HG03066 (cell line): Measurements from ENCODE around the gene ADAMTSL5.

Source experiments
- ATAC-seq: cut with Tn5 transposase; IDR thresholded peaks from one replicate; pipeline ENCODE4 v1.9.1; 2021; ENCODE audit warnings: low read depth; ENCODE audit not compliant: unreplicated experiment

Gene ADAMTSL5

GRCh38 chr19:1468274-1468820 is 44.5 kb downstream of the ADAMTSL5 start:
- no peak for ATAC-seq

DNA sequence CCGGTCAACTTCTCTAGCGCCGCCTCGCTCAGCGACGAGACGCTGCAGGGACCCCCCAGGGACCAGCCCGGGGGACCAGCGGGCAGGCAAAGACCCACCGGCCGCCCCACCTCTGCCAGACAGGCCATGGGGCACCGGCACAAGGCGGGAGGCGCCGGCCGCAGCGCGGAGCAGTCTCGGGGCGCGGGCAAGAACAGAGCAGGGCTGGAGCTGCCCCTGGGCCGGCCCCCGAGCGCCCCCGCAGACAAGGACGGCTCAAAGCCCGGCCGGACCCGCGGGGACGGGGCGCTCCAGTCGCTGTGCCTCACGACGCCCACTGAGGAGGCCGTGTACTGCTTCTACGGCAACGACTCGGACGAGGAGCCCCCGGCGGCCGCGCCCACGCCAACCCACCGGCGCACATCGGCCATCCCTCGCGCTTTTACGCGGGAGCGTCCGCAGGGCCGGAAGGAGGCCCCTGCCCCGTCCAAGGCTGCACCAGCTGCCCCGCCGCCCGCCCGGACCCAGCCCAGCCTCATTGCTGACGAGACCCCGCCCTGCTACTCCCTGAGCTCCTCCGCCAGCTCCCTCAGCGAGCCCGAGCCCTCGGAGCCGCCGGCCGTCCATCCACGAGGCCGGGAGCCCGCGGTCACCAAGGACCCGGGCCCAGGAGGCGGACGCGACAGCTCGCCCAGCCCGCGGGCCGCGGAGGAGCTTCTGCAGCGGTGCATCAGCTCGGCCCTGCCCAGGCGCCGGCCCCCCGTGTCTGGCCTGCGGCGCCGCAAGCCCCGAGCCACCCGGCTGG is 45.1 kb downstream of the ADAMTSL5 start:
- ATAC-seq: no peak

DNA sequence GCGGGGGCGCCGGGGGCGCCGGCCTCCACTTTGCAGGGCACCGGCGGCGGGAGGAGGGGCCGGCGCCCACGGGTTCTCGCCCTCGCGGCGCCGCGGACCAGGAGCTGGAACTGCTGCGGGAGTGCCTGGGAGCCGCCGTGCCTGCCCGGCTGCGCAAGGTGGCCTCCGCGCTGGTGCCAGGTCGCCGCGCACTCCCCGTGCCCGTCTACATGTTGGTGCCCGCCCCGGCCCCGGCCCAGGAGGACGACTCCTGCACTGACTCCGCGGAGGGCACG is 45.7 kb downstream of the ADAMTSL5 start:
- ATAC-seq: no peak

DNA sequence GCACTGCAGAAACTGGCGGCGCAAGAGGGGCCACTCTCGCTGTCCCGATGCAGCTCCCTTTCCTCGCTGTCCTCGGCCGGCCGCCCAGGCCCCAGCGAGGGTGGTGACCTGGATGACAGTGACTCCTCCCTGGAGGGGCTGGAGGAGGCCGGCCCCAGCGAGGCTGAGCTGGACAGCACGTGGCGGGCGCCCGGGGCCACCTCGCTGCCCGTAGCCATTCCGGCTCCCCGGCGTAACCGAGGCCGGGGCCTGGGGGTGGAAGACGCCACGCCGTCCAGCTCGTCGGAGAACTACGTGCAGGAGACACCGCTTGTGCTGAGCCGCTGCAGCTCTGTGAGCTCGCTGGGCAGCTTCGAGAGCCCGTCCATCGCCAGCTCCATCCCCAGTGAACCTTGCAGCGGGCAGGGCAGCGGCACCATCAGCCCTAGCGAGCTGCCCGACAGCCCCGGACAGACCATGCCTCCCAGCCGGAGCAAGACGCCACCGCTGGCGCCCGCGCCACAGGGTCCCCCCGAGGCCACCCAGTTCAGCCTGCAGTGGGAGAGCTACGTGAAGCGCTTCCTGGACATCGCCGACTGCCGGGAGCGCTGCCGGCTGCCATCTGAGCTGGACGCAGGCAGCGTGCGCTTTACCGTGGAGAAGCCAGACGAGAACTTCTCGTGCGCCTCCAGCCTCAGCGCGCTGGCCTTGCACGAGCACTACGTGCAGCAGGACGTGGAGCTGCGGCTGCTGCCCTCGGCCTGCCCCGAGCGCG is 46.2 kb downstream of the ADAMTSL5 start:
- no peak for ATAC-seq

- ATAC-seq: no peak
These were observed 46.8 kb downstream of the ADAMTSL5 start for GRCh38 chr19:1466018-1466460.

DNA sequence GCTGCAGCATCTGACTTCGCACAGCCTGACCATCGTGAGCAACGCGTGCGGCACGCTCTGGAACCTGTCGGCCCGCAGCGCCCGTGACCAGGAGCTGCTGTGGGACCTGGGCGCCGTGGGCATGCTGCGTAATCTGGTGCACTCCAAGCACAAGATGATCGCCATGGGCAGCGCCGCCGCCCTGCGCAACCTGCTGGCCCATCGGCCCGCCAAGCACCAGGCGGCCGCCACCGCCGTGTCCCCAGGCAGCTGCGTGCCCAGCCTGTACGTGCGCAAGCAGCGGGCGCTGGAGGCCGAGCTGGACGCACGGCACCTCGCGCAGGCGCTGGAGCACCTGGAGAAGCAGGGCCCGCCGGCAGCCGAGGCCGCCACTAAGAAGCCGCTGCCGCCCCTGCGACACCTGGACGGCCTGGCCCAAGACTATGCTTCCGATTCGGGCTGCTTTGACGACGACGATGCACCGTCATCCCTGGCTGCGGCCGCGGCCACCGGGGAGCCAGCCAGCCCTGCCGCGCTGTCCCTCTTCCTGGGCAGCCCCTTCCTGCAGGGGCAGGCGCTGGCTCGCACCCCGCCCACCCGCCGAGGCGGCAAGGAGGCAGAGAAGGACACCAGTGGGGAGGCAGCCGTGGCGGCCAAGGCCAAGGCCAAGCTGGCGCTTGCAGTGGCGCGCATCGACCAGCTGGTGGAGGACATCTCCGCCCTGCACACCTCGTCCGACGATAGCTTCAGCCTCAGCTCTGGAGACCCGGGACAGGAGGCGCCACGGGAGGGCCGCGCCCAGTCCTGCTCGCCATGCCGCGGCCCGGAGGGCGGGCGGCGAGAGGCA is 47.4 kb downstream of the ADAMTSL5 start:
- ATAC-seq: no peak

DNA sequence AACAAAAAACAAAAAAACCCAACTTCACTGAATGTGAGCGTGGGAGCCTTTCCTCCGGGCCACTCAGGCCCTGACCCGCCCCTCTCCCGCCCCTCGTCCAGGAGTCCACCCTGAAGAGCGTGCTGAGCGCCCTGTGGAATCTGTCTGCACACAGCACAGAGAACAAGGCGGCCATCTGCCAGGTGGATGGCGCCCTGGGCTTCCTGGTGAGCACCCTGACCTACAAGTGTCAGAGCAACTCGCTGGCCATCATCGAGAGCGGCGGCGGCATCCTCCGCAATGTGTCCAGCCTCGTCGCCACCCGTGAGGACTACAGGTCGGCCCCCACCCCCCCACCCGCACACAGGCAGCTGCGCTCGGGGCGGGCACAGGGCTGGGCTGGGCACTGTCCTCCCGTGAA is 51.0 kb downstream of the ADAMTSL5 start:
- ATAC-seq: no peak

GRCh38 chr19:1460033-1460995 is 52.5 kb downstream of the ADAMTSL5 start:
- no peak for ATAC-seq

DNA sequence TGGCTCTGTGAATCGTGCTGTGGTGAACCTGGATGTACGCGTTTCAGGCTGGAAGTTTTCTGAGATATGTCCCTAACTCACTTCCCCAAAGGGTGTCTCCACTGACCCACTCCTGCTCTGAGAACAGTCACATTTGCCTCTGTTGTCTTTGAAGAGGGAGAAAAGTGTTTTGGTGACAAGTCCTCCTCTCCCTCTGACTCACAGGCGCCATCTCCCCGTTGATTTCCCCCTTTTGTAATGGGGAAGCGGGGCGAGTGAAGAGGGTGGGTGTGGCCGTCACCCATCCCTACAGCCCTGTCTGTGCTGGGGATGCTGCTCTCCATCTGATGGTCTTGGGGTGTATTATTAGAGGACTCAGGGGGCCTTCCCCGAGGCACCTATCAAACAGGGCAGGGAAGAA is 53.3 kb downstream of the ADAMTSL5 start:
- no peak for ATAC-seq

DNA sequence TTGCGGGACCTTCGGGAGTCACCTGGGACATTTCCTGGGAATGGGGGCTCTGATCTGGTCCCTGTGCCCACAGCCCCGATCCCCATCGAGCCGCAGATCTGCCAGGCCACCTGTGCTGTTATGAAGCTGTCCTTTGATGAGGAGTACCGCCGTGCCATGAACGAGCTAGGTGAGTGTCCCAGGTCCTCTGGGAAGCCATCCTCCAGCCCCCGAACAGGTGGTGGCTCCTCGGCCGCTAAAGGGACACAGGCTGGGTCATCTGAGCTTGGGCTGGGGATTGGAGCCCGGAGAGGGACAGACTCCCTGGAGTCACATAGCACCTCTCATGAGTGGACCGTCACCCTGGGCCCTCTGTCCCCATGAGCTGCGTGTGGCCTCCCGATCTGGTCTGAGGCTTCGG is 54.9 kb downstream of the ADAMTSL5 start:
- no peak for ATAC-seq

- ATAC-seq: no peak
These were observed 55.6 kb downstream of the ADAMTSL5 start for GRCh38 chr19:1457031-1457739.

- ATAC-seq: no peak
These were observed 56.5 kb downstream of the ADAMTSL5 start for GRCh38 chr19:1456121-1456900.

DNA sequence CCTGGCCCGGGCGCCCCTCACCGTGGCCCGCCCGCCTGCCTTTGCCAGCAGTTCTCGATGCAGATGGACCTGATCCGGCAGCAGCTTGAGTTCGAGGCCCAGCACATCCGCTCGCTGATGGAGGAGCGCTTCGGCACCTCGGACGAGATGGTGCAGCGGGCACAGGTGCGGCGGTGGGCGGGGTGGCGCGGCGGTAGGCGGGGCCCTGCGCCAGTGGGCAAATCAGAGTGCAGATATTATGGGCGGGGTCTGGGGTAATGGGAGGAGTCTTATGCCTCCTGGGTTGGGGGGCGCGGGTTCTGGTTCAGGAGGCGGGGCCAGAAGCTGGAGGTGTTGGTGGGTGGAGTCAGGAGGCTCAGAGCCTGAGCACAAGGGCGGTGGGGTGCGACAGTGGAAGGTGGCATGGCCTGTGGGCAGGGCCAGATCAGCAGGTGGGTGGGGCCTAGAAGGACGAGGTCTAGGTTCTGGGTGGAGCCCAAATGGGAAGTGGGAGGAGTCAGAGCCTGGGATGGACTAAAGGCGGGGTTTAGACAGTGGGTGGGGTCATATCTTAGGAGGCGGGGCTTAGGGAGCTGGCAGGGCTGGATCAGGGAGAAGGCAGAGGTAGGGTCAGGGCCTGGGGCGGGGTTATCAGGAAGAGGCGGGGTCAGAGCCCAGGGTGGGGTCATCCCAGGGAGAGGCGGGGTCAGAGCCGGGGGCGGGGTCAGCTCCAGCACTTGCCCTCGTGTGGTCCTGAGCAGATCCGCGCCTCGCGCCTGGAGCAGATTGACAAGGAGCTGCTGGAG is 57.3 kb downstream of the ADAMTSL5 start:
- no peak for ATAC-seq
